PC-9 (cell line): ENCODE data around the gene LMNB1. TPM values are rescaled to one million over a fixed set of nuclear protein-coding genes. Genes with fewer than 3 reads are reported as not detected.

Source experiments
- BruUV-seq: library from RNA; stranded (reverse); fragments of 400-500 nt; replicated peaks from 2 replicates; lab custom pipeline; 2021; lab: Mats Ljungman, UMichigan
- CTCF ChIA-PET: fragments of 300-600 bp; sonication (Branson Sonifier 250); formaldehyde crosslinking; loops from one replicate; lab custom pipeline; 2022; ENCODE audit warnings: antibody characterized with exemption; lab: Charles Lee
- POLR2A ChIA-PET: fragments of 300-600 bp; sonication (Branson Sonifier 250); formaldehyde crosslinking; loops from one replicate; lab custom pipeline; 2022; ENCODE audit warnings: antibody characterized with exemption; ENCODE audit not compliant: unreplicated experiment; lab: Charles Lee
- DNase-seq, 2 experiments: peaks; one replicate each; pipeline versions ENCODE4 v3.0.0 to v3.0.0-alpha.2; 2015 to 2022; ENCODE audit warnings: mixed read lengths in 1 of 2
- H2AFZ ChIP-seq: fragments of 200-600 bp; sonication (generic); 2 replicates; pipeline ENCODE4 v1.8.1; 2017; ENCODE audit warnings: antibody characterized with exemption
- H3F3A ChIP-seq: fragments of 200-600 bp; sonication (generic); 2 replicates; pipeline ENCODE4 v1.8.1; 2017; ENCODE audit warnings: antibody characterized with exemption, mild to moderate bottlenecking, low read depth; ENCODE audit not compliant: insufficient read depth
- H3K27ac ChIP-seq: fragments of 200-600 bp; sonication (generic); 2 replicates; pipeline ENCODE4 v1.6.1; 2016; ENCODE audit warnings: mixed run types
- H3K27me3 ChIP-seq: fragments of 200-600 bp; sonication (generic); 2 replicates; pipeline ENCODE4 v1.6.1; 2016; ENCODE audit warnings: low read depth, mixed run types; ENCODE audit not compliant: insufficient read depth
- H3K36me3 ChIP-seq: fragments of 200-600 bp; sonication (generic); 2 replicates; pipeline ENCODE4 v1.6.1; 2016; ENCODE audit warnings: low read depth, mixed run types
- H3K4me1 ChIP-seq: fragments of 200-600 bp; sonication (generic); replicated peaks from 2 replicates; pipeline ENCODE4 v1.6.1; 2016; ENCODE audit warnings: mixed run types; ENCODE audit not compliant: insufficient read depth
- H3K4me2 ChIP-seq: fragments of 200-600 bp; sonication (generic); 2 replicates; pipeline ENCODE4 v1.6.1; 2017; ENCODE audit warnings: mixed run types
- H3K4me3 ChIP-seq: fragments of 200-600 bp; sonication (generic); 2 replicates; pipeline ENCODE4 v1.6.1; 2016; ENCODE audit warnings: mixed run types
- H3K79me2 ChIP-seq: fragments of 200-600 bp; sonication (generic); 2 replicates; pipeline ENCODE4 v1.6.1; 2017; ENCODE audit warnings: low read depth, mixed run types
- H3K9me2 ChIP-seq: fragments of 200-600 bp; sonication (generic); 2 replicates; pipeline ENCODE4 v1.8.1; 2017; ENCODE audit warnings: mild to moderate bottlenecking; ENCODE audit not compliant: insufficient read depth
- H3K9me3 ChIP-seq: fragments of 200-600 bp; sonication (generic); 2 replicates; pipeline ENCODE4 v1.8.1; 2016; ENCODE audit warnings: low read depth; ENCODE audit not compliant: insufficient read depth
- H4K20me1 ChIP-seq: fragments of 200-600 bp; sonication (generic); 2 replicates; pipeline ENCODE4 v1.8.1; 2017; ENCODE audit not compliant: insufficient read depth
- EZH2 ChIP-seq: fragments of 200-600 bp; sonication (generic); IDR thresholded peaks from 2 replicates; pipeline ENCODE4 v1.8.0; 2017; ENCODE audit warnings: antibody characterized with exemption, low read depth
- intact Hi-C: fragments of 100-400 bp; cut with micrococcal nuclease; formaldehyde crosslinking; loops from one replicate; pipeline ENCODE4 v1.10.0; 2022; ENCODE audit not compliant: unreplicated experiment
- total RNA-seq: library from RNA; stranded (reverse); gene quantifications from 2 replicates; pipeline ENCODE4 v1.2.3, GENCODE V29; 2021
- TF ChIP-seq, protein P1 (sequence below): fragments of 200-600 bp; sonication (generic); conservative IDR thresholded peaks from 2 replicates; pipeline ENCODE4 v1.6.1; 2017; ENCODE audit warnings: mixed run types, antibody characterized with exemption, mild to moderate bottlenecking, moderate library complexity

Gene LMNB1
- total RNA-seq, 1 experiment from 2014 or later, result 117 TPM

- POLR2A ChIA-PET, result interaction anchor here (0.6 kb wide), 1 partner anchor 387 kb away, joined by 7 read pairs; no protein-coding TSS in a partner anchor
- no peak for TF ChIP-seq EZH2
- TF ChIP-seq, protein P1, sequence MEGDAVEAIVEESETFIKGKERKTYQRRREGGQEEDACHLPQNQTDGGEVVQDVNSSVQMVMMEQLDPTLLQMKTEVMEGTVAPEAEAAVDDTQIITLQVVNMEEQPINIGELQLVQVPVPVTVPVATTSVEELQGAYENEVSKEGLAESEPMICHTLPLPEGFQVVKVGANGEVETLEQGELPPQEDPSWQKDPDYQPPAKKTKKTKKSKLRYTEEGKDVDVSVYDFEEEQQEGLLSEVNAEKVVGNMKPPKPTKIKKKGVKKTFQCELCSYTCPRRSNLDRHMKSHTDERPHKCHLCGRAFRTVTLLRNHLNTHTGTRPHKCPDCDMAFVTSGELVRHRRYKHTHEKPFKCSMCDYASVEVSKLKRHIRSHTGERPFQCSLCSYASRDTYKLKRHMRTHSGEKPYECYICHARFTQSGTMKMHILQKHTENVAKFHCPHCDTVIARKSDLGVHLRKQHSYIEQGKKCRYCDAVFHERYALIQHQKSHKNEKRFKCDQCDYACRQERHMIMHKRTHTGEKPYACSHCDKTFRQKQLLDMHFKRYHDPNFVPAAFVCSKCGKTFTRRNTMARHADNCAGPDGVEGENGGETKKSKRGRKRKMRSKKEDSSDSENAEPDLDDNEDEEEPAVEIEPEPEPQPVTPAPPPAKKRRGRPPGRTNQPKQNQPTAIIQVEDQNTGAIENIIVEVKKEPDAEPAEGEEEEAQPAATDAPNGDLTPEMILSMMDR, result no peak
Observed at GRCh38 chr5:126755593-126755992, 21.3 kb upstream of the LMNB1 start.

DNA sequence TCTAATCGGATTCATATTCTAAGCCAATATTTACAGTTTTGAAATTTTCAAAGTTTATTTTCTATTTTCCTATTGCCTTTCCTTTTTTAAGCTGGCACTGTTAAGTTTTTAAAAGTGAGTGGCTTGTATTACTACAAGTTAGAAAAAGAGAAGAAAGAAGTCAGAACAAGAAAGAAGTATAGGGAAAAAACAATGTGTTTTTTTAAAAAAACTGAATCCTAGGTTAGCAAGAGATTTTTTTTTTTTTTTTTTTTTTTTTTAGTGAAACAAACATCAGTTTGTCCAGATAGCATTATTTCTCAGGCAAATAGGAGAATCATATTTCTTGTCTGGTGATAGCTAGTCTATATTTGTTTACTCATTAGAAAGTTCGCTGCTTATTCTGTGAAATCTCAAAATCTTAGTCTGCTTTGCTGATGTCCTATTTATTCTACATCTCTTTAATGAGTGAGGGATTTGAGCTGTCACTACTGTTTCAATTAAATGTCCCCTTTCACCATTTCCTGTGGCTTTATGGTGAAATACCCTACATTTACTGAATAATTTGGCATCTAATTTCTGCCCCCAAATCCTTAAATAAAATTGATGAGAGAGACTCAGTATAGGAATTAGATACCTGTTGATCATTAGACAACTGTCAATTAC, 19.1 kb upstream of the LMNB1 start:
- intact Hi-C loops, result no loop called here
- no peaks in the 10 kb centered on the region for H3K9me3 ChIP-seq
- no peaks in the 10 kb centered on the region for H3K36me3 ChIP-seq
- no peak overlapping the region for H2AFZ ChIP-seq
- H3K79me2 ChIP-seq, result no peaks in the 10 kb centered on the region
- no peaks in the 10 kb centered on the region for H3K9me2 ChIP-seq
- H3K4me3 ChIP-seq, result no peak overlapping the region
- CTCF ChIA-PET, result no interaction called here
- DNase-seq, result no peak
- no peaks in the 10 kb centered on the region for H4K20me1 ChIP-seq
- TF ChIP-seq EZH2, result no peak
- POLR2A ChIA-PET, result no interaction called here
- BruUV-seq, result no TSS peak
- H3K4me1 ChIP-seq, result no peaks in the 10 kb centered on the region
- no peaks in the 10 kb centered on the region for H3K27me3 ChIP-seq
- H3K4me2 ChIP-seq, result no peak overlapping the region
- H3K27ac ChIP-seq, result no peak overlapping the region
- H3F3A ChIP-seq, result 0 out of 2 replicates have a peak, but pooled peaks cover 4% of the 10 kb centered on the region

More at GRCh38 chr5:126755593-126755992, 21.3 kb upstream of the LMNB1 start:
- CTCF ChIA-PET, result interaction anchor here (0.6 kb wide), 1 partner anchor 49 kb away, joined by 5 read pairs; no protein-coding TSS in a partner anchor
- H3K4me1 ChIP-seq, result no peaks in the 10 kb centered on the region
- no peaks in the 10 kb centered on the region for H3K9me2 ChIP-seq
- H3K4me2 ChIP-seq, result no peak overlapping the region
- no peak overlapping the region for H3K4me3 ChIP-seq
- no peaks in the 10 kb centered on the region for H3K36me3 ChIP-seq
- 0 out of 2 replicates have a peak, but pooled peaks cover 4% of the 10 kb centered on the region for H3K27me3 ChIP-seq
- BruUV-seq, result no TSS peak
- intact Hi-C loops, result no loop called here
- H3K79me2 ChIP-seq, result no peaks in the 10 kb centered on the region
- no peak overlapping the region for H2AFZ ChIP-seq
- 0 out of 2 replicates have a peak, but pooled peaks cover 4% of the 10 kb centered on the region for H3F3A ChIP-seq
- no peak for DNase-seq
- no peaks in the 10 kb centered on the region for H4K20me1 ChIP-seq
- H3K27ac ChIP-seq, result no peak overlapping the region
- H3K9me3 ChIP-seq, result no peaks in the 10 kb centered on the region

- DNase-seq, result no peak
- Histone ChIP-seq H3K4me2 (no peak overlapping the region), H3K4me1 (no peaks in the 10 kb centered on the region), H3K79me2 (no peaks in the 10 kb centered on the region), H3K27me3 (no peaks in the 10 kb centered on the region), H3K27ac (no peak overlapping the region), H3K36me3 (no peaks in the 10 kb centered on the region), H3K4me3 (no peak overlapping the region), H3F3A (no peaks in the 10 kb centered on the region), H3K9me2 (no peaks in the 10 kb centered on the region), H2AFZ (no peak overlapping the region), H4K20me1 (no peaks in the 10 kb centered on the region), H3K9me3 (no peaks in the 10 kb centered on the region)
- ChIA-PET CTCF (interaction anchor here (0.6 kb wide), 1 partner anchor 727 kb away, joined by 5 read pairs; no protein-coding TSS in a partner anchor), POLR2A (no interaction called here)
- BruUV-seq, result no TSS peak
- intact Hi-C loops, result no loop called here
- TF ChIP-seq, protein P1, result no peak
- no peak for TF ChIP-seq EZH2
Observed at GRCh38 chr5:126763371-126763770, 13.6 kb upstream of the LMNB1 start.
